DMS53 treated with DMSO at 0.1 percent for 48 hours (cell line): Measurements from ENCODE around the gene NEUROD4.

Experiments
- DNase-seq: peaks from one replicate; lab custom pipeline; 2025; ENCODE audit not compliant: unreplicated experiment; lab: John Stamatoyannopoulos, UW

NEUROD4 gene

GRCh38 chr12:54997929-54998522, 21.7 kb upstream of the NEUROD4 start:
- DNase-seq, result no peak

- DNase-seq, result no peak
These were observed 20.7 kb upstream of the NEUROD4 start for GRCh38 chr12:54998958-54999510.

- no peak for DNase-seq
These were observed 18.4 kb upstream of the NEUROD4 start for GRCh38 chr12:55001198-55001868.

GRCh38 chr12:55002355-55002754, 17.4 kb upstream of the NEUROD4 start:
- DNase-seq, result no peak

- DNase-seq, result no peak
These were observed 10.7 kb upstream of the NEUROD4 start for GRCh38 chr12:55008944-55009585.

GRCh38 chr12:55017416-55017925, 2.3 kb upstream of the NEUROD4 start:
- DNase-seq, result no peak

GRCh38 chr12:55024575-55024974, 4.8 kb downstream of the NEUROD4 start:
- no peak for DNase-seq

GRCh38 chr12:55025508-55025907, 5.7 kb downstream of the NEUROD4 start:
- DNase-seq, result no peak

GRCh38 chr12:55034218-55034617, 14.4 kb downstream of the NEUROD4 start:
- no peak for DNase-seq

- no peak for DNase-seq
These were observed 16.7 kb downstream of the NEUROD4 start for GRCh38 chr12:55036326-55037115.

GRCh38 chr12:55037351-55037987, 17.7 kb downstream of the NEUROD4 start:
- no peak for DNase-seq

- DNase-seq, result no peak
These were observed 19.9 kb downstream of the NEUROD4 start for GRCh38 chr12:55039395-55040354.

GRCh38 chr12:55041345-55042055, 21.7 kb downstream of the NEUROD4 start:
- DNase-seq, result no peak

- DNase-seq, result no peak
These were observed 23.8 kb downstream of the NEUROD4 start for GRCh38 chr12:55043542-55043941.

GRCh38 chr12:55044135-55044534, 24.4 kb downstream of the NEUROD4 start:
- no peak for DNase-seq

- no peak for DNase-seq
These were observed 29.9 kb downstream of the NEUROD4 start for GRCh38 chr12:55049676-55050075.

- DNase-seq, result no peak
These were observed 31.6 kb downstream of the NEUROD4 start for GRCh38 chr12:55051197-55051947.

- DNase-seq, result no peak
These were observed 37.7 kb downstream of the NEUROD4 start for GRCh38 chr12:55057481-55057880.
